Activated T-helper 1 cell treated with Interleukin-2 at 50 U/mL for 16 hours (primary cell): Measurements from ENCODE around the gene NUDCD2.
"Not testable (repeated sequence)": the region's sequence is repeated elsewhere in the genome, so short reads cannot be mapped to it uniquely, and the experiment has no call there.

ENCODE experiments used
- DNase-seq: peaks from one replicate; pipeline ENCODE4 v3.0.0-alpha.2; 2020; ENCODE audit warnings: low read depth

NUDCD2 gene

GRCh38 chr5:163426128-163426527 lies 33.8 kb downstream of the NUDCD2 start:
- not testable (repeated sequence) for DNase-seq

- DNase-seq = no peak
Measured at GRCh38 chr5:163424836-163425235, 35.1 kb downstream of the NUDCD2 start.

DNA sequence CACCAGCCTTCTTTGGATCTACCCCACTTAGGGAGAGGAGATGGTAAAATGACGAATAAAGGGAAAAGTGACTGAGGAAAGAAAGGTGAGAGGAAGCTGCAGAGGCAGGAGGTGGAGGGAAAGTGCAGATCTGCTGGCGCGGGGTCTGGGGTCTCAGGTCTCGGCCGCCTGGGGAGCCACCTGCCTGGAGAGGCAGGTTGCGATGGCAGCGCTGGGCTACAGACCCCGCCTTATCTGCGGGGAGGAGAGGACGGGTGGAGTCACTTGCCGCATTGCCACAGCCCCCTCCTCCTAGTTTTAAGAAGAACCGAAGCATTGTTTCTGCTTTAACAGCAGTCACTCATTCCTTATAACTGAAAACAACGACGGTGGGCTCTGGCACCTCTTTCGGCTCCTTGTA lies 44.2 kb downstream of the NUDCD2 start:
- DNase-seq = not testable (repeated sequence)

GRCh38 chr5:163410505-163410904 lies 49.4 kb downstream of the NUDCD2 start:
- DNase-seq = no peak

DNA sequence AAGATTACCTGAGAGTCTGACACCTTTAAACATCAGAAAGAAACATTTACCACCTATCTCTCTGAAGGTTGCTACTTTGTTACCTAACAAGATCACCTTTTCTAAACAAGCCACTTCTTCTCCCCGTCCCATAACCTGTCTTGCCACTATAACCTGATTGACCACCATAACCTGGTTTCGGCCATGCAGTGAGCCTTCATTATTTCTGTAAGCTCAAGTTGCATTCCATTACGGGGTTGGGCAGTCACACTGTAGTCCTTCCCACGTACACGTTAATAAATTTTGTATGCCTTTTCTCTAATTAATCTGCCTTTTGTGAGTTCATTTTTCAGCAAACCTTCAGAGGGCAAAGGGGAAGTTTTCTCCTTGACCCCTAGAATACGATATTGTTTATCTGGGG lies 50.5 kb downstream of the NUDCD2 start:
- DNase-seq = no peak

DNA sequence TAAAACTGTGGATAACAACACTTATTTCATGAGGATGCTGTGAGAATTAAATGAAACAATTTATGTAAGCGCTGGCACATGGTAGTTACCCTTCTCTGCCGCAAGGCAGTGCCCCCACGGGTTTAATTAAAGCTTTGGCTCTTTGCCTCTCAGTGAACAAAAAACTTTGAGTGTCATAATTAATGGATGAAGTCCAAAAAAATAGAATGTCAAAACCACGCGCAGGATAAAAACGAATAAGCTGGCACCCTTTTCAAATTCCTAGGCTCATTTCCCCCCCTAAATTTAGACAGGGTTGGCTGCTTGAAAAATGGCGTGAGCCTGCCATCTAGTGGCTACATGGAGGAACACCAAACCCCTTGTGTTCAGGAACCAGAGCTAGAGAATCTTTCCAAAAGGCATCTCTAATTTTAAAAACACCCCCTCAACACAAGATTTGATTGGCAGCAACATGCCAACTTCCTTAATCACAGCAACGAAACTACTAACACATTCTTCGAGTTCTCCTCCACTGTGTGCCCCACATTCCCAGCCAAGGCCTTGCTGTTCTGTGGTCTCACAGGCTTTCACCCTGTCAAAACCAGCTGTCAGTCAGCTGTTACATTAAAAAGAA lies 51.5 kb downstream of the NUDCD2 start:
- peak; percentile 18 for DNase-seq

- no peak for DNase-seq
Measured at GRCh38 chr5:163407034-163407655, 52.8 kb downstream of the NUDCD2 start.

DNA sequence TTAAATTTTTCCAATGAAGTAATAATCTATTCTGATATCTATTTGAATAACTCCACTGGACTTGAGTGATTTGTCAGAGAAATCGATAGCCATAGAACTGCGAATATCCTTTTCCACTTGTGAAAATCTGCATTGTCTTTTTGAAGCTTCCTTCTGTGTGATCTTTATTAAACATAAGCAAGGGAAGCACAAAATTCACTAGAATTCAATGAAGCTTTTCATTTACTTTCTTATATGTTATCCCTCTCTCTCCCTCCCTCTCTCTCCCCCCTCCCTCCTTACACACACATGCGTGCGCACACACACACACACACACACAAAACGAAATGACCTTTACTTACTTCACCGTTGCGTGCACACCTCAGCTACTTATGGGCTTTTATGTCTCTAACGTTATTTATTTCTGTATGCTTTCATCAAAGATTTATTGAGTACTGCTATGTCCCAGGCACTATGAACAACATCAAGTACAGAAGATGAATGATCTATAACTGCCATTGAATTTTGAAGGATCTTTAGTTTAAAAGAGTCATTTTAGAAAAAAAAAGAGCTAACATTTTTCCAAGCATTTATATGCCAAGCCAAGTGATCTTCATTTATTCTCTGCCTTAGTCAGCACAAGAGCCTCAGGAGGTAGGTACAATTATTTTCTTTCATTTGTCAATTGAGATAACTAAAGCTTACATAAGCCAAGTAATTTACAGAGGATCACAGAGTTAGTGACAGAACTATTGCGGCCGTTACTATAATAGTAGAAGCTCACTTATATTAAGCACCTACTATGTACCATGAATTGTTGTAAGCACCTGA lies 55.3 kb downstream of the NUDCD2 start:
- no peak for DNase-seq

GRCh38 chr5:163402007-163402406 lies 57.9 kb downstream of the NUDCD2 start:
- no peak for DNase-seq

- no peak for DNase-seq
Measured at GRCh38 chr5:163401271-163401670, 58.6 kb downstream of the NUDCD2 start.

GRCh38 chr5:163399923-163400322 lies 60.0 kb downstream of the NUDCD2 start:
- no peak for DNase-seq

GRCh38 chr5:163397354-163397753 lies 62.5 kb downstream of the NUDCD2 start:
- no peak for DNase-seq

DNA sequence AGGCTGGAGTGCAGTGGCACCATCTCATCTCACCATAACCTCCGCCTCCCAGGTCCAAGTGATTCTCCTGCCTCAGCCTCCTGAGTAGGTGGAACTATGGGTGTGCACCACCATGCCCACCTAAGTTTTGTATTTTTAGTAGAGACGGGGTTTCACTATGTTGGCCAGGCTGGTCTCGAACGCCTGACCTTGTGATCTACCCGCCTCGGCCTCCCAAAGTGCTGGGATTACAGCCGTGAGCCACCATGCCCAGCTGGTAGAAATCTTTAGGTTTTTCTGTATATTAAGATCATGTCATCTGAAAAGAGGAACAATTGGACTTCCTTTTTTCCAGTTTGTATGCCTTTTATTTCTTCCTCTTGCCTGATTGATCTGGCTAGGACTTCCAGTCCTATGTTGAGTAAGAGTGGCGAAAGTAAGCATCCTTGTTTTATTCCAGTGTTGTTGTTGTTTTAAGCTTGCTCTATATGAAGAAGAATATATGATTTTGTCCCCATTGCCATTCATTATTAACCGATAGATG lies 63.0 kb downstream of the NUDCD2 start:
- not testable (repeated sequence) for DNase-seq
